Measurements from ENCODE around the gene MESD.

MESD gene

GRCh38 chr15:80989081-80989517, 520 bp downstream of the MESD start:
- Mint-ChIP-seq H3K27ac (peak overlapping the region; percentile 98), H3K27me3 (no peaks in the 10 kb centered on the region), H3K9me3 (no peaks in the 10 kb centered on the region), H3K4me3 (peak overlapping the region; percentile 98), H3K4me1 (ENCODE audit: low read depth) (peaks cover 65% of the 10 kb centered on the region), H3K36me3 (ENCODE audit: low read depth) (peaks cover 43% of the 10 kb centered on the region)
- no peak for DNase-seq

DNA sequence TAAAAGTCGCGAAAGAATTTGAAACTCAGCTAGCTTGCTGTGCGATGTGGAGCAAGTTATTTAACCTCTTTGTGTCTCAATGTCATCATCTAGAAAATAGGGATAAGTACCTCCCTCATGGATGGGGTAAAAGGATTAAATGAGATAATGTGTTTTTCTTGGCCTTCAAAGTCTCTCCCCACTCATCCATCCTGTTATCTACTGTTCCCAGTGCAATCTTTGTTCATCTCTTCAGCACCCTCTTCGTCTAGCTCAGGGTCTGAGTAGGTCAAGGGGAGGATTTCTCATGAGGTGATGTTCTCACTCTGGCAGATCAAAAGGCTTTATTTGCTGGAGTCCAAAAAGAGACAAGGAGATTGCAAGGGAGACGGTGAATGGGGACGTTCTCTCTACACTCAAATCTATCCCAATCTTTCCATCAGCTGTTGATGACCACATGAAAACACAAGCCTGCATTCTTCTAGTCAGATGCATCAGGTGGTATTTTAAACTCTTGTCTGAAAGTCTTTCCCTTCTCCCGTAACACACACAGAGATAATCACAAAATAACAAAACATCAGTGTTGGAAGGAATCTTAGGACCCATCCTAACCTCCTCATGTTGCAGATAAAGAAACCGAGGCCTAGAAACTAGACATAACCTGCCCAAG, 1.3 kb downstream of the MESD start:
- Mint-ChIP-seq H3K4me3 (peak overlapping the region; percentile 98), H3K27me3 (no peaks in the 10 kb centered on the region), H3K36me3 (ENCODE audit: low read depth) (peaks cover 48% of the 10 kb centered on the region), H3K9me3 (no peaks in the 10 kb centered on the region), H3K27ac (peak overlapping the region; percentile 98), H3K4me1 (ENCODE audit: low read depth) (peaks cover 70% of the 10 kb centered on the region)
- no peak for DNase-seq

DNA sequence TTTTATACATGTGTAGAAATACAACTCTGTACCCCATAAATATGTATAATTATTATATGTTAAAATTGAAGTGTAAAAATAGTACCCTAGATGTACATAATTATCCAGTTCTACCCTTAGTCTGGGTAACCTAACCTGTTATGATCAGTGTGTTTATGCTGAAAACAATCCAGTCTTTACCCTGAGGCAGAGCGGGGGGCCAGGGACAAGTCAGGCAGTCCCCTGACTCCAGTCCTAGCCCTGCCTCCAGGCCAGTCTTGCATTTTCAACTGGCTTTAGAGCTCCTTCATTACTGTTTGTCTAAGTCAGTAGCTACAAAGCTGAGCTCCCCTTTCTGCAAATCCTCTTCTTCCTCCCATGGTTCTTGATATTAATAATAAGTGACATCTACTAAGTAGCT, 3.1 kb downstream of the MESD start:
- Mint-ChIP-seq H3K9me3 (no peaks in the 10 kb centered on the region), H3K36me3 (ENCODE audit: low read depth) (peaks cover 61% of the 10 kb centered on the region), H3K4me1 (ENCODE audit: low read depth) (peaks cover 71% of the 10 kb centered on the region), H3K4me3 (peak overlapping the region; percentile 98), H3K27ac (no peak overlapping the region), H3K27me3 (no peaks in the 10 kb centered on the region)
- no peak for DNase-seq

- Mint-ChIP-seq H3K4me3 (no peak overlapping the region), H3K27me3 (no peaks in the 10 kb centered on the region), H3K27ac (no peak overlapping the region), H3K36me3 (ENCODE audit: low read depth) (peaks cover 61% of the 10 kb centered on the region), H3K9me3 (no peaks in the 10 kb centered on the region), H3K4me1 (ENCODE audit: low read depth) (peaks cover 66% of the 10 kb centered on the region)
- DNase-seq: no peak
These were observed 3.6 kb downstream of the MESD start for GRCh38 chr15:80985981-80986380.

- H3K4me1 Mint-ChIP-seq (ENCODE audit: low read depth): peaks cover 61% of the 10 kb centered on the region
- no peaks in the 10 kb centered on the region for H3K27me3 Mint-ChIP-seq
- no peak for DNase-seq
- peak overlapping the region; percentile 3 for H3K4me3 Mint-ChIP-seq
- peak overlapping the region; percentile 26 for H3K27ac Mint-ChIP-seq
- no peaks in the 10 kb centered on the region for H3K9me3 Mint-ChIP-seq
- peaks cover 71% of the 10 kb centered on the region for H3K36me3 Mint-ChIP-seq (ENCODE audit: low read depth)
These were observed 4.8 kb downstream of the MESD start for GRCh38 chr15:80984856-80985255.

GRCh38 chr15:80982839-80983238, 6.8 kb downstream of the MESD start:
- peak overlapping the region; percentile 67 for H3K27ac Mint-ChIP-seq

DNA sequence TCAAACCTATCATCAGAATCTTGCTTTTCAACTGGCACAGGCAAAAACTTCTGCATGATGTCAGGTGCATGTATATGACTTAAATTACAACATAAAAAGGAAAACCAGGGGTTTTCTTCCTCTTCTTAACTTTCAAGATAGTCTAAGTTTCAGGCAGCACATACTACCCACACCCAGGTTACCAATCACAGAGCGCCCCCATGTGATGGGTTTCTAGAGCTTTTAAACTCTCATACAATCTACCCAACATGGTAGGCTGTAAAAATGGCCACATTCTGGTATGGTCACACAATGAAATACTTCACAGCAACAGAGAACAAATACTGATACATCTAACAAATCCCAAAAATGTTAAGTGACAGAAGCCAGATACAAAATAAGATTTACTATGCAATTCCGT, 7.4 kb downstream of the MESD start:
- H3K4me3 Mint-ChIP-seq: no peak overlapping the region
- DNase-seq: no peak
- peak overlapping the region; percentile 67 for H3K27ac Mint-ChIP-seq
- no peaks in the 10 kb centered on the region for H3K9me3 Mint-ChIP-seq
- H3K36me3 Mint-ChIP-seq (ENCODE audit: low read depth): peaks cover 80% of the 10 kb centered on the region
- no peaks in the 10 kb centered on the region for H3K27me3 Mint-ChIP-seq
- peaks cover 73% of the 10 kb centered on the region for H3K4me1 Mint-ChIP-seq (ENCODE audit: low read depth)

More at GRCh38 chr15:80982839-80983238, 6.8 kb downstream of the MESD start:
- DNase-seq: no peak
- peaks cover 70% of the 10 kb centered on the region for H3K4me1 Mint-ChIP-seq (ENCODE audit: low read depth)
- H3K4me3 Mint-ChIP-seq: no peak overlapping the region
- no peaks in the 10 kb centered on the region for H3K9me3 Mint-ChIP-seq
- H3K27me3 Mint-ChIP-seq: no peaks in the 10 kb centered on the region
- peaks cover 74% of the 10 kb centered on the region for H3K36me3 Mint-ChIP-seq (ENCODE audit: low read depth)

- no peaks in the 10 kb centered on the region for H3K9me3 Mint-ChIP-seq
- peaks cover 72% of the 10 kb centered on the region for H3K4me1 Mint-ChIP-seq (ENCODE audit: low read depth)
- H3K4me3 Mint-ChIP-seq: no peak overlapping the region
- peaks cover 80% of the 10 kb centered on the region for H3K36me3 Mint-ChIP-seq (ENCODE audit: low read depth)
- peak overlapping the region; percentile 88 for H3K27ac Mint-ChIP-seq
- no peak for DNase-seq
- H3K27me3 Mint-ChIP-seq: no peaks in the 10 kb centered on the region
These were observed 9.9 kb downstream of the MESD start for GRCh38 chr15:80979538-80980200.

- peaks cover 68% of the 10 kb centered on the region for H3K4me1 Mint-ChIP-seq (ENCODE audit: low read depth)
- no peaks in the 10 kb centered on the region for H3K27me3 Mint-ChIP-seq
- no peak for DNase-seq
- H3K4me3 Mint-ChIP-seq: no peak overlapping the region
- peak overlapping the region; percentile 88 for H3K27ac Mint-ChIP-seq
- H3K36me3 Mint-ChIP-seq (ENCODE audit: low read depth): peaks cover 80% of the 10 kb centered on the region
- H3K9me3 Mint-ChIP-seq: no peaks in the 10 kb centered on the region
These were observed 10.8 kb downstream of the MESD start for GRCh38 chr15:80978685-80979329.

- DNase-seq: peak; percentile 45
- H3K9me3 Mint-ChIP-seq: no peaks in the 10 kb centered on the region
- H3K27ac Mint-ChIP-seq: peak overlapping the region; percentile 73
- no peaks in the 10 kb centered on the region for H3K27me3 Mint-ChIP-seq
- peaks cover 84% of the 10 kb centered on the region for H3K36me3 Mint-ChIP-seq (ENCODE audit: low read depth)
- H3K4me3 Mint-ChIP-seq: no peak overlapping the region
- H3K4me1 Mint-ChIP-seq (ENCODE audit: low read depth): peaks cover 62% of the 10 kb centered on the region
These were observed 12.0 kb downstream of the MESD start for GRCh38 chr15:80977627-80978036.

GRCh38 chr15:80976851-80977250, 12.8 kb downstream of the MESD start:
- H3K4me1 Mint-ChIP-seq (ENCODE audit: low read depth): peaks cover 54% of the 10 kb centered on the region

GRCh38 chr15:80974914-80975313, 14.7 kb downstream of the MESD start:
- H3K36me3 Mint-ChIP-seq (ENCODE audit: low read depth): peaks cover 84% of the 10 kb centered on the region
- H3K4me1 Mint-ChIP-seq (ENCODE audit: low read depth): peaks cover 58% of the 10 kb centered on the region
- DNase-seq: no peak
- no peak overlapping the region for H3K4me3 Mint-ChIP-seq
- H3K9me3 Mint-ChIP-seq: no peaks in the 10 kb centered on the region
- H3K27ac Mint-ChIP-seq: no peak overlapping the region
- H3K27me3 Mint-ChIP-seq: no peaks in the 10 kb centered on the region

More at GRCh38 chr15:80976851-80977250, 12.8 kb downstream of the MESD start:
- no peaks in the 10 kb centered on the region for H3K9me3 Mint-ChIP-seq
- H3K4me3 Mint-ChIP-seq: no peak overlapping the region
- H3K27me3 Mint-ChIP-seq: no peaks in the 10 kb centered on the region
- H3K36me3 Mint-ChIP-seq (ENCODE audit: low read depth): peaks cover 83% of the 10 kb centered on the region
- no peak for DNase-seq
- H3K27ac Mint-ChIP-seq: peak overlapping the region; percentile 45

DNA sequence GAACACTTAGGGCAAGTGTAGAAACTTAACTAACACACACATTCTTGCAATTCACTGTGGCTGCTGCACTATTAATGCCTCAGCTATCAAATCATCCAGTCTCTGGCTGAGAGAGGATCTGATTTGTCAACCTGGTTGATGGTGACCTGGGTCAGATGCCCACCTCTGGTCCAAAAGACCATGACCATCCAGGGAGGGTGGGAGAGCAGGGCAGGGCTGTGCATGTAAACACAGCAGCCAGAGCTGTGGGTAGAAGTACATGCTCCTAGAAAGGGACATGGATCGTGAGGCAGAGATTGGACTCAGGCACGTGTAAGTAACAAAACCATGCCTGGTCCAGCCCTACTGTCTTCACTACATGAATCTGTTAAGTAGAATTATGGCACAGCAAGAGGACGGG, 17.3 kb downstream of the MESD start:
- Mint-ChIP-seq H3K36me3 (ENCODE audit: low read depth) (peaks cover 83% of the 10 kb centered on the region), H3K27ac (no peak overlapping the region), H3K4me3 (no peak overlapping the region), H3K27me3 (no peaks in the 10 kb centered on the region), H3K4me1 (ENCODE audit: low read depth) (peaks cover 36% of the 10 kb centered on the region), H3K9me3 (no peaks in the 10 kb centered on the region)
- no peak for DNase-seq

DNA sequence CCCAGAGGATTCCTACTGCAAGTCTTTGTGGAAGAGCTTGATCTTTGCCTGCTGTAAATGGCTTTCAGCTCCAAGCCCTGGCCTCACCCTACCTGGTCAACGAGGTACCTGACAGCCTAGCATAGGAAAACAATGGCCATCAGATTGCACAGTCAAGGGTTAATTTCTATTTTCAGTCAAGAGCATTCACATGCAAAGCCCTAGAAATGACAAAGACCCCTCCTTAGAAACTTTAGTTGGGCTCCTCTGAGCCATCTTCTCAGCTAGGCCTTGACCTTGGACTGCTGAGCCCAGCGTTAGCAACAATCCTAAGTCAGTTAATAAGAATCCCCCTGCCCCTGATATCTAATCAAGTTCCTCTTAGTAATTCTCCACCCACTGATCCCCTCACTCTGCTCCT, 18.5 kb downstream of the MESD start:
- H3K4me1 Mint-ChIP-seq (ENCODE audit: low read depth): peaks cover 24% of the 10 kb centered on the region
- no peaks in the 10 kb centered on the region for H3K27me3 Mint-ChIP-seq
- DNase-seq: no peak
- no peak overlapping the region for H3K4me3 Mint-ChIP-seq
- no peaks in the 10 kb centered on the region for H3K9me3 Mint-ChIP-seq
- H3K27ac Mint-ChIP-seq: no peak overlapping the region
- peaks cover 79% of the 10 kb centered on the region for H3K36me3 Mint-ChIP-seq (ENCODE audit: low read depth)

- no peak for DNase-seq
- no peaks in the 10 kb centered on the region for H3K9me3 Mint-ChIP-seq
- H3K36me3 Mint-ChIP-seq (ENCODE audit: low read depth): peaks cover 81% of the 10 kb centered on the region
- peaks cover 21% of the 10 kb centered on the region for H3K4me1 Mint-ChIP-seq (ENCODE audit: low read depth)
- H3K27me3 Mint-ChIP-seq: no peaks in the 10 kb centered on the region
- H3K27ac Mint-ChIP-seq: peak overlapping the region; percentile 1
- no peak overlapping the region for H3K4me3 Mint-ChIP-seq
These were observed 19.0 kb downstream of the MESD start for GRCh38 chr15:80970658-80971057.
